ENCODE results near the gene STARD6. TPM values are rescaled to one million over a fixed set of nuclear protein-coding genes. Genes with fewer than 3 reads are reported as not detected.

Gene STARD6
- total RNA-seq, 1 experiment from 2014 or later = not detected

DNA sequence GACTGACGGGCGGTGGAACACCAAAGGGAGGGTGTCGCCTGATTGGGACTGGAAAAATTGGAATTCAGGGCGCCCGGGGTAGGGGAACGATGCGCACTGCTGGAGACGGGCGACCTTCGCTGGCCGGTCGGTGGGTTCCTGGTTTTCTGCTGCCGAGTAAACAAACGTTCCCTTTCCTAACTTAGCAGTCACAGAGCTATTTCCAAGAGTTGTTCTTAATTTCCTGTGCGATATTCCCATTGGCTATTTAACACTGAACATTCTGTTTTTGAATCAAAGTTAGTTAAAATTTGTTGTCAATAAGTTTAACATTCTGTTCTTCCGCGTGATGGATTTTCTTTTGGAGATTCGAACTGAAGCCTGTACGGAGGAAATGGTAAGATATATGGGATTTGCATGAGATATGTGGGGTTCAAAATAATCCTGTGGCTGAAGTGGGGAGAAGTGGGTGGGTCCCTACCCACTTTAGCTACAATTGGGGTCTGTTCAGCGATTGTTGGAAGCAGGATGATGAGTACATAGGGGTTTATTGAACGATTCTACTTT lies 910 bp upstream of the STARD6 start:
- CTCF ChIA-PET = interaction anchor here (0.6 kb wide), 1 partner anchor 20 kb away, joined by 3 read pairs; no protein-coding TSS in a partner anchor
- Histone ChIP-seq H3K36me3 (ENCODE audit: control insufficient read depth, insufficient read depth, low read length) (no peaks in the 10 kb centered on the region; the same call in 1 of the 2 replicates), H3K9me3 (ENCODE audit: control insufficient read depth, insufficient read depth, low read depth, low read length) (no peaks in the 10 kb centered on the region), H3K27ac (ENCODE audit: low read length) (peak overlapping the region; percentile 86), H3K4me1 (ENCODE audit: control insufficient read depth, insufficient read depth, low read length) (peaks cover 2% of the 10 kb centered on the region; the same call in 1 of the 2 replicates), H3K27me3 (ENCODE audit: control insufficient read depth, insufficient read depth, low read length) (no peaks in the 10 kb centered on the region), H3K4me3 (ENCODE audit: low read depth in 2 of 2, low read length in 2 of 2) (peak overlapping the region; percentile 72 to 94)
- ATAC-seq = peak; percentile 29; the same call in 1 of the 2 replicates
- DNase-seq (ENCODE audit: low read depth, low spot score) = no peak
- BruUV-seq (replicated peaks) = TSS peak; percentile 67
- in situ Hi-C loops (cut with HindIII; ENCODE audit: low pct_unique_long_range_greater_than_20kb, low sequenced_read_pairs) (no loop called here), intact Hi-C loops (cut with micrococcal nuclease; ENCODE audit: unreplicated experiment) (loop anchor here (10.0 kb wide), 1 partner anchor 84 kb away; no protein-coding TSS in a partner anchor)
- TF ChIP-seq TCF7L2 (IDR thresholded peaks at IDR 0.05; ENCODE audit: low read depth, low read length) = no peak
- TF ChIP-seq, protein P1, sequence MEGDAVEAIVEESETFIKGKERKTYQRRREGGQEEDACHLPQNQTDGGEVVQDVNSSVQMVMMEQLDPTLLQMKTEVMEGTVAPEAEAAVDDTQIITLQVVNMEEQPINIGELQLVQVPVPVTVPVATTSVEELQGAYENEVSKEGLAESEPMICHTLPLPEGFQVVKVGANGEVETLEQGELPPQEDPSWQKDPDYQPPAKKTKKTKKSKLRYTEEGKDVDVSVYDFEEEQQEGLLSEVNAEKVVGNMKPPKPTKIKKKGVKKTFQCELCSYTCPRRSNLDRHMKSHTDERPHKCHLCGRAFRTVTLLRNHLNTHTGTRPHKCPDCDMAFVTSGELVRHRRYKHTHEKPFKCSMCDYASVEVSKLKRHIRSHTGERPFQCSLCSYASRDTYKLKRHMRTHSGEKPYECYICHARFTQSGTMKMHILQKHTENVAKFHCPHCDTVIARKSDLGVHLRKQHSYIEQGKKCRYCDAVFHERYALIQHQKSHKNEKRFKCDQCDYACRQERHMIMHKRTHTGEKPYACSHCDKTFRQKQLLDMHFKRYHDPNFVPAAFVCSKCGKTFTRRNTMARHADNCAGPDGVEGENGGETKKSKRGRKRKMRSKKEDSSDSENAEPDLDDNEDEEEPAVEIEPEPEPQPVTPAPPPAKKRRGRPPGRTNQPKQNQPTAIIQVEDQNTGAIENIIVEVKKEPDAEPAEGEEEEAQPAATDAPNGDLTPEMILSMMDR (IDR thresholded peaks at IDR 0.05) = no peak
- POLR2A ChIA-PET = no interaction called here

DNA sequence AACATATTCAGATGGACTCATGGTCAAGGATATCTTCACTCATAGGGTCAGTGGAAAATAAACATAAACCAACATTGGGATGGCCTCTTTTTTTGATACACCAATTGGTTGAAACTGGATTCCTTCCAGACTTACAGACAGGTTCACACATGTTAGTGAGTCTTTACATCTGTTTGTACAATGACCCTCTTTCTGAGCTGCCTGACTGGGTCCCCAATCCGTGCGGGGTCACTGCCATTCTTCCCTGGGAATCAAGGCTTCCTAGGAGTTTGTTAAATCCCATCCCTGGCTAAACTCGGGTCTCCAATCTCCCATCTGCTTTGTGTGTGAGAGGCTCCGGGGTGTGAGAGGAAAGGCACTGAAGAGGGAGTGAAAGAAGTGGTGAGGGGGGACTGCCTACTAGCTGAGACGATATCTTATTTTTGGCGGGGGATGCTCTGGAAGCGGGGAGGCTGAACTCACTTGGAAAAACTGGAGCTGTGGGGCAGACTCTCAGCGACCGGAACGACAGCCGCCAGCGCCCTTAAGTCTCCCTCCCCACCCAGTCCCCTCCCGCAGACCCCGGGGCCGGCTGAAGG lies 487 bp downstream of the STARD6 start:
- no peak; the same call in 1 of the 2 replicates for ATAC-seq
- Histone ChIP-seq H3K4me3 (ENCODE audit: low read depth in 2 of 2, low read length in 2 of 2) (peak overlapping the region; percentile 72 to 94), H3K9me3 (ENCODE audit: control insufficient read depth, insufficient read depth, low read depth, low read length) (no peaks in the 10 kb centered on the region), H3K4me1 (ENCODE audit: control insufficient read depth, insufficient read depth, low read length) (peaks cover 2% of the 10 kb centered on the region; the same call in 1 of the 2 replicates), H3K36me3 (ENCODE audit: control insufficient read depth, insufficient read depth, low read length) (no peaks in the 10 kb centered on the region; the same call in 1 of the 2 replicates), H3K27me3 (ENCODE audit: control insufficient read depth, insufficient read depth, low read length) (no peaks in the 10 kb centered on the region), H3K27ac (ENCODE audit: low read length) (peak overlapping the region; percentile 86)
- intact Hi-C loops (cut with micrococcal nuclease; ENCODE audit: unreplicated experiment) = loop anchor here (10.0 kb wide), 1 partner anchor 82 kb away; no protein-coding TSS in a partner anchor
- POLR2A ChIA-PET = no interaction called here
- in situ Hi-C loops (cut with HindIII; ENCODE audit: low pct_unique_long_range_greater_than_20kb, low sequenced_read_pairs) = no loop called here
- BruUV-seq (replicated peaks) = TSS peak; percentile 82
- TF ChIP-seq, protein P2, sequence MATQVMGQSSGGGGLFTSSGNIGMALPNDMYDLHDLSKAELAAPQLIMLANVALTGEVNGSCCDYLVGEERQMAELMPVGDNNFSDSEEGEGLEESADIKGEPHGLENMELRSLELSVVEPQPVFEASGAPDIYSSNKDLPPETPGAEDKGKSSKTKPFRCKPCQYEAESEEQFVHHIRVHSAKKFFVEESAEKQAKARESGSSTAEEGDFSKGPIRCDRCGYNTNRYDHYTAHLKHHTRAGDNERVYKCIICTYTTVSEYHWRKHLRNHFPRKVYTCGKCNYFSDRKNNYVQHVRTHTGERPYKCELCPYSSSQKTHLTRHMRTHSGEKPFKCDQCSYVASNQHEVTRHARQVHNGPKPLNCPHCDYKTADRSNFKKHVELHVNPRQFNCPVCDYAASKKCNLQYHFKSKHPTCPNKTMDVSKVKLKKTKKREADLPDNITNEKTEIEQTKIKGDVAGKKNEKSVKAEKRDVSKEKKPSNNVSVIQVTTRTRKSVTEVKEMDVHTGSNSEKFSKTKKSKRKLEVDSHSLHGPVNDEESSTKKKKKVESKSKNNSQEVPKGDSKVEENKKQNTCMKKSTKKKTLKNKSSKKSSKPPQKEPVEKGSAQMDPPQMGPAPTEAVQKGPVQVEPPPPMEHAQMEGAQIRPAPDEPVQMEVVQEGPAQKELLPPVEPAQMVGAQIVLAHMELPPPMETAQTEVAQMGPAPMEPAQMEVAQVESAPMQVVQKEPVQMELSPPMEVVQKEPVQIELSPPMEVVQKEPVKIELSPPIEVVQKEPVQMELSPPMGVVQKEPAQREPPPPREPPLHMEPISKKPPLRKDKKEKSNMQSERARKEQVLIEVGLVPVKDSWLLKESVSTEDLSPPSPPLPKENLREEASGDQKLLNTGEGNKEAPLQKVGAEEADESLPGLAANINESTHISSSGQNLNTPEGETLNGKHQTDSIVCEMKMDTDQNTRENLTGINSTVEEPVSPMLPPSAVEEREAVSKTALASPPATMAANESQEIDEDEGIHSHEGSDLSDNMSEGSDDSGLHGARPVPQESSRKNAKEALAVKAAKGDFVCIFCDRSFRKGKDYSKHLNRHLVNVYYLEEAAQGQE (IDR thresholded peaks at IDR 0.05; ENCODE audit: insufficient read depth in 1 of 2, low read depth in 2 of 2, low read length in 1 of 2) = no peak
- TF ChIP-seq POLR2AphosphoS5 (IDR thresholded peaks at IDR 0.05; ENCODE audit: low read depth, low read length) (no peak), SIN3A (IDR thresholded peaks at IDR 0.05; ENCODE audit: borderline replicate concordance, insufficient read depth, low read depth, low read length) (no peak), TCF7L2 (IDR thresholded peaks at IDR 0.05; ENCODE audit: low read depth, low read length) (no peak)
- TF ChIP-seq, protein P1 (IDR thresholded peaks at IDR 0.05) = no peak
- DNase-seq (ENCODE audit: low read depth, low spot score) = no peak
- CTCF ChIA-PET = interaction anchor here (1.1 kb wide), 1 partner anchor 35 kb away, joined by 3 read pairs; no protein-coding TSS in a partner anchor
